LNCAP (cell line): ENCODE results near the gene TMEM131.

Experiments
- CTCF ChIP-seq: fragments of 450-650 bp; IDR thresholded peaks from 2 replicates; pipeline ENCODE4 v1.5.1; 2017; ENCODE audit warnings: mild to moderate bottlenecking

Gene TMEM131

GRCh38 chr2:97993926-97994325, 1.8 kb downstream of the TMEM131 start:
- no peak for TF ChIP-seq CTCF

GRCh38 chr2:97992836-97993825, 2.6 kb downstream of the TMEM131 start:
- TF ChIP-seq CTCF, result no peak

GRCh38 chr2:97991081-97991856, 4.5 kb downstream of the TMEM131 start:
- TF ChIP-seq CTCF, result no peak

- TF ChIP-seq CTCF, result no peak
Observed at GRCh38 chr2:97988722-97989121, 7.0 kb downstream of the TMEM131 start.

- TF ChIP-seq CTCF, result no peak
Observed at GRCh38 chr2:97985998-97986397, 9.8 kb downstream of the TMEM131 start.

- no peak for TF ChIP-seq CTCF
Observed at GRCh38 chr2:97983698-97984097, 12.1 kb downstream of the TMEM131 start.

- TF ChIP-seq CTCF, result no peak
Observed at GRCh38 chr2:97983134-97983533, 12.6 kb downstream of the TMEM131 start.
